ENCODE results near the gene TTC31. TPM values are rescaled to one million over a fixed set of nuclear protein-coding genes. Genes with fewer than 3 reads are reported as not detected.

The TTC31 gene
- total RNA-seq, 1 experiment from 2014 or later: 38.7 TPM

DNA sequence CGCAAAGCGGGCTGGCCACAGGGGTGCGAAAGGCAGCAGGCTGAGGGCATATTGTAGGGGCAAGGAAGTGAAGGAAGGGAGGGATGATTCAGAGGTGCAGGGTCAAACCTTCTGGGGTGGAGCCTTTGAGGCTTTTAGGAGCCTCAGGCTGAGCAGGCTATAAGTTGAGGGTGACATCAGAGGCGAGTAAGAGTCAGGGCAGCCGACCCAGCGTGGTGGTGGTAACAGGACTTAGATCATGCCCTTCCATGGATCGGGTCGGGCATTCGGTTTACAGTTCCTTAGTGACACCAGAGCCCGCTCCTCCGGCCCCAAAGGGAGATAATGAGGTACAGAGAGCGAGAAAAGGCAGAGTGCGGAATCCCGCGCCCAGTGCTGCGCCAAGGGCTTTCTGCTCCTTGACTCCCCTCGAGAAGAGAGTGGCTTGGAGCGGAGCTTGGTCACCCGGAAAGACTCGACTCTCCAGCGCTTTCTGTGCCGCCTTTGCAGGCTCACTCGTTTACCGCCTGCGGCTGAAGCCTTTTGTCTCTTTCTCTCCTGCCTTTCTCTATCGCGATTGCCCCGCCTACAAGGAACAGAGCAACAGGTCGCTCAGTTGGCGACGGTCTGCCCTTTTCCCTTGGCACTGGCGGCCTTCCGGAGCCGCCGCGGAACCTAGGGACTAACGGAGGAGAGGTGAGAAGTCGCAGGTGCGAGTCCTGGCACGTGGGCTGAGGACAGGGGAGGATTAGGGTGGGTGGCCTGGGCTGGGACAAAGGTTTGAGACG, 15.8 kb downstream of the TTC31 start:
- CTCF ChIA-PET: no interaction called here
- H3K4me1 ChIP-seq (ENCODE audit: control insufficient read depth, insufficient read depth, low read length): peaks cover 34% of the 10 kb centered on the region

DNA sequence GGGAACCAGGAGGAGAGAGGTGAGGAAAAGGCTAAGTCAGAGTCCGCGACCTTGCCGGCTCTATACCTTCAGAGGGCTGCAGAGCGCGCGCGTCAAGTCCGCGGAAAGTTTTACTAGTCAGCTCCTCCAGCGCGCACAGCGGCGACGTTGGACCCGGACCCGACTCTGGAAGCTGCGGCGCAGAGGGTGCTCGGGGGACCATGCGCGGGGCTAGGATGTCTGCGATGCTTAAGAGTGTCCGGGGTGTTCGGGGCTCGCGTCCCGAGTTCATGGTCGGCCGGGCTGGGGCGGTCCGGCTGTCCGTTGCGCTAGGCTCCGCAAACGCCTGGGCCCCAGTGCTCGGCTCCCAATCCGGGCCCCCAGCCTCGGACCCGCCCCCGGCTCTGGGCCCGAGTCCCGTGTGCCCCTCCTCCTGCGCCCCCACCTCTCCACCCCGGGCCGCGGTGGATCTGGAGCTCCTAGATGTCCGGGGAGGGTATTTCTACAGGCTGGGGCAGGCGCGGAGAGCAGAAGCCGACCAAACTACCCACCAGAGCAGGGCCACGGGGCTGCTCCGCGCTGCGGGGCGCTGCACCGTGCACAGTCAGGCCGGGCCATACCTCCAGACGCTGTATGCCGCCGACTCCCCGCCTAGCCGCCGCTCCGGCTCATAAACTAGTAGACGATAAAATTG, 16.5 kb downstream of the TTC31 start, which contains the start of gene LBX2:
Gene LBX2, minus strand, starts transcription at position 337 of the 673 bp plus-strand sequence. Its CDS starts 66 bp downstream, at position 271.
- TF ChIP-seq, protein P1, sequence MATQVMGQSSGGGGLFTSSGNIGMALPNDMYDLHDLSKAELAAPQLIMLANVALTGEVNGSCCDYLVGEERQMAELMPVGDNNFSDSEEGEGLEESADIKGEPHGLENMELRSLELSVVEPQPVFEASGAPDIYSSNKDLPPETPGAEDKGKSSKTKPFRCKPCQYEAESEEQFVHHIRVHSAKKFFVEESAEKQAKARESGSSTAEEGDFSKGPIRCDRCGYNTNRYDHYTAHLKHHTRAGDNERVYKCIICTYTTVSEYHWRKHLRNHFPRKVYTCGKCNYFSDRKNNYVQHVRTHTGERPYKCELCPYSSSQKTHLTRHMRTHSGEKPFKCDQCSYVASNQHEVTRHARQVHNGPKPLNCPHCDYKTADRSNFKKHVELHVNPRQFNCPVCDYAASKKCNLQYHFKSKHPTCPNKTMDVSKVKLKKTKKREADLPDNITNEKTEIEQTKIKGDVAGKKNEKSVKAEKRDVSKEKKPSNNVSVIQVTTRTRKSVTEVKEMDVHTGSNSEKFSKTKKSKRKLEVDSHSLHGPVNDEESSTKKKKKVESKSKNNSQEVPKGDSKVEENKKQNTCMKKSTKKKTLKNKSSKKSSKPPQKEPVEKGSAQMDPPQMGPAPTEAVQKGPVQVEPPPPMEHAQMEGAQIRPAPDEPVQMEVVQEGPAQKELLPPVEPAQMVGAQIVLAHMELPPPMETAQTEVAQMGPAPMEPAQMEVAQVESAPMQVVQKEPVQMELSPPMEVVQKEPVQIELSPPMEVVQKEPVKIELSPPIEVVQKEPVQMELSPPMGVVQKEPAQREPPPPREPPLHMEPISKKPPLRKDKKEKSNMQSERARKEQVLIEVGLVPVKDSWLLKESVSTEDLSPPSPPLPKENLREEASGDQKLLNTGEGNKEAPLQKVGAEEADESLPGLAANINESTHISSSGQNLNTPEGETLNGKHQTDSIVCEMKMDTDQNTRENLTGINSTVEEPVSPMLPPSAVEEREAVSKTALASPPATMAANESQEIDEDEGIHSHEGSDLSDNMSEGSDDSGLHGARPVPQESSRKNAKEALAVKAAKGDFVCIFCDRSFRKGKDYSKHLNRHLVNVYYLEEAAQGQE (IDR thresholded peaks at IDR 0.05; ENCODE audit: insufficient read depth in 1 of 2, low read depth in 2 of 2, low read length in 1 of 2): no peak
- TF ChIP-seq POLR2AphosphoS5 (IDR thresholded peaks at IDR 0.05; ENCODE audit: low read depth, low read length): no peak; the same call in 1 of the 2 replicates
- TF ChIP-seq TCF7L2 (IDR thresholded peaks at IDR 0.05; ENCODE audit: low read depth, low read length): no peak
- TF ChIP-seq CTCF (IDR thresholded peaks at IDR 0.05): no peak
- TF ChIP-seq SIN3A (IDR thresholded peaks at IDR 0.05; ENCODE audit: borderline replicate concordance, insufficient read depth, low read depth, low read length): no peak
- H3K4me1 ChIP-seq (ENCODE audit: control insufficient read depth, insufficient read depth, low read length): peaks cover 39% of the 10 kb centered on the region
- peak within 1 kb of the TSS; percentile 43 to 65 for H3K4me3 ChIP-seq (ENCODE audit: low read depth in 2 of 2, low read length in 2 of 2)
- peak within 1 kb of the TSS; percentile 81 for H3K27ac ChIP-seq (ENCODE audit: low read length)
- no peaks in the 10 kb centered on the region for H3K27me3 ChIP-seq (ENCODE audit: control insufficient read depth, insufficient read depth, low read length)
- ChIA-PET CTCF (interaction anchor here (0.6 kb wide), 1 partner anchor 48 kb away, joined by 3 read pairs; no protein-coding TSS in a partner anchor), POLR2A (no interaction called here)
- no peaks in the 10 kb centered on the region for H3K36me3 ChIP-seq (ENCODE audit: control insufficient read depth, insufficient read depth, low read length)
- BruUV-seq (replicated peaks): no TSS peak
- ATAC-seq (peak; percentile 44), DNase-seq (ENCODE audit: low read depth, low spot score) (no peak)
- in situ Hi-C loops (cut with HindIII; ENCODE audit: low pct_unique_long_range_greater_than_20kb, low sequenced_read_pairs): no loop called here
- intact Hi-C loops (cut with micrococcal nuclease; ENCODE audit: unreplicated experiment): no loop called here
- no peaks in the 10 kb centered on the region for H3K9me3 ChIP-seq (ENCODE audit: control insufficient read depth, insufficient read depth, low read depth, low read length)

More for the DNA sequence above, 15.8 kb downstream of the TTC31 start:
- Histone ChIP-seq H3K9me3 (ENCODE audit: control insufficient read depth, insufficient read depth, low read depth, low read length) (no peaks in the 10 kb centered on the region), H3K4me3 (ENCODE audit: low read depth in 2 of 2, low read length in 2 of 2) (peak overlapping the region; percentile 43 to 65), H3K27me3 (ENCODE audit: control insufficient read depth, insufficient read depth, low read length) (no peaks in the 10 kb centered on the region), H3K36me3 (ENCODE audit: control insufficient read depth, insufficient read depth, low read length) (no peaks in the 10 kb centered on the region), H3K27ac (ENCODE audit: low read length) (peak overlapping the region; percentile 81)
- no TSS peak for BruUV-seq (replicated peaks)
- TF ChIP-seq POLR2AphosphoS5 (IDR thresholded peaks at IDR 0.05; ENCODE audit: low read depth, low read length) (no peak; the same call in none of the 2 replicates), TCF7L2 (IDR thresholded peaks at IDR 0.05; ENCODE audit: low read depth, low read length) (no peak), CTCF (IDR thresholded peaks at IDR 0.05) (no peak), SIN3A (IDR thresholded peaks at IDR 0.05; ENCODE audit: borderline replicate concordance, insufficient read depth, low read depth, low read length) (no peak; the same call in 1 of the 2 replicates)
- TF ChIP-seq, protein P1 (IDR thresholded peaks at IDR 0.05; ENCODE audit: insufficient read depth in 1 of 2, low read depth in 2 of 2, low read length in 1 of 2): no peak
- intact Hi-C loops (cut with micrococcal nuclease; ENCODE audit: unreplicated experiment): no loop called here
- in situ Hi-C loops (cut with HindIII; ENCODE audit: low pct_unique_long_range_greater_than_20kb, low sequenced_read_pairs): no loop called here
- POLR2A ChIA-PET: no interaction called here
- DNase-seq (ENCODE audit: low read depth, low spot score) (no peak), ATAC-seq (peak; percentile 17)

Data from Panc1 (cell line).